A549 (cell line): ENCODE data around the gene DDIT4L. TPM values are rescaled to one million over a fixed set of nuclear protein-coding genes. Genes with fewer than 3 reads are reported as not detected.
"Not testable (repeated sequence)": the region's sequence is repeated elsewhere in the genome, so short reads cannot be mapped to it uniquely, and the experiment has no call there.

ENCODE experiments used
- ATAC-seq, 2 experiments: fragments of 200-7000 bp in 1 of 2; fragments of >200 bp in 1 of 2; cut with Nextera tagmentation in 1 of 2; cut with Tn5 transposase in 1 of 2; 3 replicates each; pipeline versions ENCODE4 v1.8.0 to v1.9.1; 2018 to 2020; ENCODE audit warnings: mild to moderate bottlenecking in 1 of 2, moderate library complexity in 1 of 2
- CTCF ChIA-PET: fragments of 300-600 bp; sonication (Branson Sonifier 250); formaldehyde crosslinking; extraction: SDS; loops from one replicate; lab custom pipeline; 2021; ENCODE audit warnings: antibody characterized with exemption, inconsistent platforms; lab: Yijun Ruan, JAX
- POLR2A ChIA-PET: fragments of 350-600 bp; formaldehyde crosslinking; extraction: SDS; loops from one replicate; lab custom pipeline; 2021; ENCODE audit warnings: antibody characterized with exemption, inconsistent platforms; lab: Yijun Ruan, JAX
- DNase-seq, 2 experiments: peaks; one replicate each; pipeline versions ENCODE4 v3.0.0 to v3.0.0-alpha.2; 2011 to 2016; ENCODE audit warnings: low read depth in 1 of 2, low spot score in 1 of 2
- FAIRE-seq: peaks from 2 replicates; lab custom pipeline; 2011; peaks lifted over from hg19 to GRCh38; lab: Jason Lieb, UNC
- H3K27ac ChIP-seq, 2 experiments: fragments of >200 bp; sonication (Bioruptor Twin); formaldehyde crosslinking; 3 replicates each; pipeline ENCODE4 v1.5.1; 2016 to 2017
- H3K4me1 ChIP-seq: fragments of >200 bp; sonication (Bioruptor Twin); formaldehyde crosslinking; 3 replicates; pipeline ENCODE4 v1.6.1; 2016
- H3K4me2 ChIP-seq: fragments of >200 bp; sonication (Bioruptor Twin); formaldehyde crosslinking; 3 replicates; pipeline ENCODE4 v1.6.1; 2016
- H3K4me3 ChIP-seq: fragments of >200 bp; sonication (Bioruptor Twin); formaldehyde crosslinking; 3 replicates; pipeline ENCODE4 v1.5.1; 2016
- H3K9me3 ChIP-seq: fragments of >200 bp; sonication (Bioruptor Twin); formaldehyde crosslinking; 3 replicates; pipeline ENCODE4 v1.6.1; 2016
- ZC3H11A ChIP-seq: fragments of 450-650 bp; IDR thresholded peaks from 2 replicates; pipeline ENCODE4 v1.6.1; 2014; ENCODE audit warnings: antibody characterized with exemption, mild to moderate bottlenecking
- WGBS: methylation state at CpG from one replicate; pipeline ENCODE4 v1.1.6; 2017; ENCODE audit errors: missing lambda C conversion rate; 5-methylcytosine and 5-hydroxymethylcytosine counted together
- polyA plus RNA-seq, 4 experiments: library from polyadenylated mRNA; depleted of rRNA in 3 of 4; stranded (reverse); fragments of >200 nt; fragmentation: RNase III in 1 of 4; extraction: RNeasy Plus Mini Kit Qiagen cat#74134 plus additional on column Dnase treatment in 1 of 4; gene quantifications; 2 replicates in 3 of 4; 3 replicates in 1 of 4; pipeline ENCODE4 v1.2.3, GENCODE V29; 2011 to 2017

Gene DDIT4L
- polyA plus RNA-seq, 2 of the 4 experiments (the other 2 are of a cell fraction): 0.75 to 4.0 TPM

- H3K27ac ChIP-seq, DNase-seq, H3K4me3 ChIP-seq, H3K9me3 ChIP-seq, ATAC-seq, FAIRE-seq, POLR2A ChIA-PET, H3K4me1 ChIP-seq, H3K4me2 ChIP-seq: not testable (repeated sequence)
- CTCF ChIA-PET: interaction anchor here (1.2 kb wide), 1 partner anchor 32 kb away, joined by 3 read pairs; no protein-coding TSS in a partner anchor
- WGBS: 56% methylated on average over 4 of the region's 4 CpGs
- TF ChIP-seq ZC3H11A: peak; percentile 48
- TF ChIP-seq, all 56 proteins: peak for 1; not testable (repeated sequence) for 55
Measured at GRCh38 chr4:100137320-100137719, 52.9 kb downstream of the DDIT4L start.

Other genes starting within 250 kb of the DDIT4L start
- 12.8 and 22.8 TPM in 2 replicates for gene DNAJB14, start 243.8 kb downstream of the DDIT4L start, polyA plus RNA-seq (2011; rRNA removed)
- gene DNAJB14, start 243.8 kb downstream of the DDIT4L start, polyA plus RNA-seq (2017; fragmentation: RNase III; extraction: RNeasy Plus Mini Kit Qiagen cat#74134 plus additional on column Dnase treatment): 26.9 to 34.0 TPM (median 33.6 TPM) in 3 replicates
- gene H2AZ1, start 240.2 kb downstream of the DDIT4L start, polyA plus RNA-seq (2011; rRNA removed): 523 and 646 TPM in 2 replicates
- 859 to 913 TPM (median 867 TPM) in 3 replicates for gene H2AZ1, start 240.2 kb downstream of the DDIT4L start, polyA plus RNA-seq (2017; fragmentation: RNase III; extraction: RNeasy Plus Mini Kit Qiagen cat#74134 plus additional on column Dnase treatment)